Activated CD8-positive, alpha-beta T cell treated with anti-CD3 and anti-CD28 coated beads for 36 hours (primary cell): ENCODE measurements around the gene ESCO1. TPM values are rescaled to one million over a fixed set of nuclear protein-coding genes. Genes with fewer than 3 reads are reported as not detected.
"Not testable (repeated sequence)": the region's sequence is repeated elsewhere in the genome, so short reads cannot be mapped to it uniquely, and the experiment has no call there.

Experiments
- ATAC-seq: fragments of 200-7000 bp; cut with Tn5 transposase; one replicate; pipeline ENCODE4 v1.10.0; 2021; ENCODE audit warnings: mild to moderate bottlenecking, moderate library complexity
- CTCF ChIA-PET: fragments of 350-600 bp; sonication (Branson Sonifier 250); formaldehyde crosslinking; loops from one replicate; lab custom pipeline; 2021; ENCODE audit warnings: antibody characterized with exemption; lab: Charles Lee
- POLR2A ChIA-PET: fragments of 350-600 bp; sonication (Branson Sonifier 250); formaldehyde crosslinking; loops from one replicate; lab custom pipeline; 2021; ENCODE audit warnings: antibody characterized with exemption; lab: Charles Lee
- DNase-seq: peaks from one replicate; pipeline ENCODE4 v3.0.0-alpha.2; 2020
- H3K27ac Mint-ChIP-seq: one replicate; pipeline ENCODE4 v1.8.0; 2021; ENCODE audit warnings: mild to moderate bottlenecking, mixed read lengths
- H3K27me3 Mint-ChIP-seq: one replicate; pipeline ENCODE4 v1.8.0; 2021; ENCODE audit warnings: mixed read lengths
- H3K36me3 Mint-ChIP-seq: one replicate; pipeline ENCODE4 v1.8.0; 2021; ENCODE audit warnings: low read depth, mixed read lengths
- H3K4me1 Mint-ChIP-seq: one replicate; pipeline ENCODE4 v1.8.0; 2021; ENCODE audit warnings: low read depth, mixed read lengths
- H3K4me3 Mint-ChIP-seq: one replicate; pipeline ENCODE4 v1.8.0; 2021; ENCODE audit warnings: mild to moderate bottlenecking, moderate library complexity, mixed read lengths
- H3K9me3 Mint-ChIP-seq: one replicate; pipeline ENCODE4 v1.8.0; 2021; ENCODE audit warnings: mixed read lengths
- CTCF ChIP-seq: fragments of 200-600 bp; IDR thresholded peaks from one replicate; pipeline ENCODE4 v1.8.0; 2022; ENCODE audit warnings: antibody characterized with exemption, mild to moderate bottlenecking
- intact Hi-C: fragments of 100-400 bp; cut with micrococcal nuclease; formaldehyde crosslinking; loops from one replicate; pipeline ENCODE4 v1.10.0; 2022
- total RNA-seq, 2 experiments: library from RNA; stranded (reverse); gene quantifications; one replicate each; pipeline ENCODE4 v1.2.3, GENCODE V29; 2021

ESCO1 gene
- total RNA-seq, 2 experiments from 2014 or later: 21.8 to 23.1 TPM

GRCh38 chr18:21612125-21613039 is 11.9 kb upstream of the ESCO1 start, which contains the start of gene SNRPD1:
SNRPD1 (plus strand) TSS chr18:21612314; CDS start chr18:21612430, 116 bp downstream.
- H3K27me3 Mint-ChIP-seq: no peaks in the 10 kb centered on the region
- intact Hi-C loops: loop anchor here (5.0 to 10.0 kb wide), 3 partner anchors 92 to 232 kb away; partner anchors contain the start of genes ABHD3 and MIB1
- TF ChIP-seq CTCF: peak; percentile 88
- ATAC-seq (peak; percentile 99), DNase-seq (peak; percentile 89)
- POLR2A ChIA-PET: interaction anchor here (0.7 to 3.7 kb wide), 18 partner anchors 11 to 1323 kb away, joined by 3 to 89 read pairs (median 4); partner anchors contain the start of genes ABHD3 and ESCO1
- peak within 1 kb of the TSS; percentile 99 for H3K4me3 Mint-ChIP-seq
- no peaks in the 10 kb centered on the region for H3K9me3 Mint-ChIP-seq
- peak within 1 kb of the TSS; percentile 100 for H3K27ac Mint-ChIP-seq
- peaks cover 29% of the 10 kb centered on the region for H3K4me1 Mint-ChIP-seq
- peaks cover 40% of the 10 kb centered on the region for H3K36me3 Mint-ChIP-seq
- CTCF ChIA-PET: interaction anchor here (0.6 to 7.1 kb wide), 10 partner anchors 11 to 131 kb away, joined by 3 to 144 read pairs (median 3); partner anchors contain the start of gene ESCO1

GRCh38 chr18:21611401-21612124 is 11.1 kb upstream of the ESCO1 start:
- H3K9me3 Mint-ChIP-seq, H3K27me3 Mint-ChIP-seq, DNase-seq: not testable (repeated sequence)
- ChIA-PET CTCF (interaction anchor here (0.6 to 7.1 kb wide), 7 partner anchors 10 to 123 kb away, joined by 3 to 144 read pairs (median 5); partner anchors contain the start of gene ESCO1), POLR2A (interaction anchor here (1.3 to 3.7 kb wide), 9 partner anchors 10 to 130 kb away, joined by 3 to 89 read pairs (median 5); partner anchors contain the start of genes ABHD3 and ESCO1)
- peak overlapping the region; percentile 100 for H3K27ac Mint-ChIP-seq
- peak overlapping the region; percentile 99 for H3K4me3 Mint-ChIP-seq
- peaks cover 22% of the 10 kb centered on the region for H3K4me1 Mint-ChIP-seq
- intact Hi-C loops: loop anchor here (5.0 to 10.0 kb wide), 3 partner anchors 93 to 233 kb away; partner anchors contain the start of genes ABHD3 and MIB1
- ATAC-seq: peak; percentile 17
- H3K36me3 Mint-ChIP-seq: peaks cover 34% of the 10 kb centered on the region

- H3K27ac Mint-ChIP-seq: no peak overlapping the region
- CTCF ChIA-PET: no interaction called here
- intact Hi-C loops: loop anchor here (10.0 kb wide), 1 partner anchor 60 kb away; no protein-coding TSS in a partner anchor
Observed at GRCh38 chr18:21605213-21605612, 4.7 kb upstream of the ESCO1 start.

GRCh38 chr18:21604671-21605070 is 4.2 kb upstream of the ESCO1 start:
- no peak overlapping the region for H3K4me3 Mint-ChIP-seq
- ChIA-PET CTCF (interaction anchor here (5.5 kb wide), 1 partner anchor 7 kb away, joined by 144 read pairs; the partner anchor contains the start of gene SNRPD1), POLR2A (no interaction called here)
- no peaks in the 10 kb centered on the region for H3K27me3 Mint-ChIP-seq
- H3K4me1 Mint-ChIP-seq: peaks cover 22% of the 10 kb centered on the region
- no peaks in the 10 kb centered on the region for H3K9me3 Mint-ChIP-seq
- no peak for ATAC-seq
- no peak for DNase-seq
- TF ChIP-seq CTCF: no peak
- H3K27ac Mint-ChIP-seq: peak overlapping the region; percentile 29
- intact Hi-C loops: loop anchor here (10.0 kb wide), 1 partner anchor 60 kb away; no protein-coding TSS in a partner anchor
- H3K36me3 Mint-ChIP-seq: no peaks in the 10 kb centered on the region

More at GRCh38 chr18:21605213-21605612, 4.7 kb upstream of the ESCO1 start:
- Mint-ChIP-seq H3K9me3 (no peaks in the 10 kb centered on the region), H3K4me3 (no peak overlapping the region), H3K36me3 (no peaks in the 10 kb centered on the region), H3K27me3 (no peaks in the 10 kb centered on the region), H3K4me1 (peaks cover 22% of the 10 kb centered on the region)
- DNase-seq: no peak
- no peak for ATAC-seq
- POLR2A ChIA-PET: no interaction called here
- no peak for TF ChIP-seq CTCF

GRCh38 chr18:21602299-21602587 is 1.7 kb upstream of the ESCO1 start:
- ChIA-PET CTCF (interaction anchor here (5.5 kb wide), 1 partner anchor 9 kb away, joined by 144 read pairs; the partner anchor contains the start of gene SNRPD1), POLR2A (interaction anchor here (5.2 kb wide), 1 partner anchor 10 kb away, joined by 89 read pairs; the partner anchor contains the start of gene SNRPD1)
- H3K9me3 Mint-ChIP-seq: no peaks in the 10 kb centered on the region
- no peaks in the 10 kb centered on the region for H3K27me3 Mint-ChIP-seq
- ATAC-seq (no peak), DNase-seq (no peak)
- no peak for TF ChIP-seq CTCF
- intact Hi-C loops: loop anchor here (10.0 kb wide), 1 partner anchor 57 kb away; no protein-coding TSS in a partner anchor
- peak overlapping the region; percentile 49 for H3K27ac Mint-ChIP-seq
- no peaks in the 10 kb centered on the region for H3K36me3 Mint-ChIP-seq
- no peak overlapping the region for H3K4me3 Mint-ChIP-seq
- H3K4me1 Mint-ChIP-seq: peaks cover 32% of the 10 kb centered on the region
